ENCODE measurements around the gene CAPN11. TPM values are rescaled to one million over a fixed set of nuclear protein-coding genes. Genes with fewer than 3 reads are reported as not detected.

CAPN11 gene
- total and polyA plus RNA-seq, 10 of the 15 experiments (the other 5 are each of a cell fraction or from before 2014, with no cell fraction given), result 0.05 to 0.44 (median 0.31) TPM

DNA sequence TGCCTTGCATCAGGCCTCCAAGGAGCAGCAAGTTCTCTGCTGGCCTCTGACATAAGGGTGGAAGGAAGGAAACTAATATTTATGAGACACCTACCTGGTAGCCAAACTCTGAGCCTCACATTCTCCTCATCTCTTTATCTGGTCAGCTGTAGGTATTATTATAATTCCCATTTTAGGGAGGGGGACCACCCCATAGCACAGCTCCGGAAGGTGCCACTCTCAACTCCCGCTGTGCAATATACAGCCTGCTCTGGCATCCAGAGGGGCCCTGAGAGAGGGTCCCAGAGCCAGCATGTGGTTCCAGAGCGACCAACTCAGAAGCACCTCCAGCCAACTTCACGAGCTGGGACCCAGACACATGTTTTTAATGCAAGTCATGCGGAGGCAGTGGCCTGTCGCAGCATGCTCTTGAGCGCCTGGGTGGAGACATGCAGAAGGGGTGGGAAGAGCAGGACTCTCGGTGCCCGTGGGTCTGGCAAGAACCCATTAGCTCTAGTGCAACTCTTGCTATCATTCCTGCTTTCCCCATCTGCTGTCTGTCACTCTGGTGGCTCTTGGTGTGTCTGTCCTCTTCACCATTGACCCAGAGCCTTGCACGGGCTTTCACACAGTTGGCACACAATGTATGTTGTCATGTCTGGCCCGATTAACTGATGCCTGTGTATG is 43.2 kb downstream of the CAPN11 start:
- ChIA-PET RAD21 (ENCODE audit: unreplicated experiment) (no interaction called here), POLR2A (interaction anchor here (1.1 to 1.6 kb wide), 3 partner anchors 8 to 21 kb away, joined by 3 to 4 read pairs (median 3); partner anchors contain the start of gene SLC29A1), CTCF (interaction anchor here (1.4 kb wide), 1 partner anchor 105 kb away, joined by 3 read pairs; no protein-coding TSS in a partner anchor), SMC1A (ENCODE audit: uncharacterized antibody, unreplicated experiment) (interaction anchor here (1.1 to 2.0 kb wide), 4 partner anchors 9 to 15 kb away, joined by 3 to 11 read pairs (median 4); partner anchors contain the start of gene MYMX)
- 51% methylated on average over 11 of the region's 11 CpGs for WGBS (ENCODE audit: insufficient coverage, insufficient replicate concordance, low lambda C conversion rate, missing lambda C conversion rate)
- no peak overlapping the region for H2AFZ ChIP-seq (ENCODE audit: control insufficient read depth, low read depth, low read length)
- no peak overlapping the region for H3K4me3 ChIP-seq
- no peak for ATAC-seq
- no peak for TF ChIP-seq POLR2A (IDR thresholded peaks at IDR 0.05; ENCODE audit: low read depth, low read length)
- TF ChIP-seq PAX5 (IDR thresholded peaks at IDR 0.05; ENCODE audit: borderline replicate concordance, low read depth, low read length), result no peak
- TF ChIP-seq YY1 (IDR thresholded peaks at IDR 0.05; ENCODE audit: low read depth, low read length), result no peak
- TF ChIP-seq CBX5 (IDR thresholded peaks at IDR 0.05; ENCODE audit: low read depth), result no peak
- TF ChIP-seq CHD1 (IDR thresholded peaks at IDR 0.05; ENCODE audit: low read depth, low read length), result no peak
- no peak for TF ChIP-seq ZNF24 (IDR thresholded peaks at IDR 0.05)
- no peak for TF ChIP-seq ZZZ3 (IDR thresholded peaks at IDR 0.05; ENCODE audit: control insufficient read depth, insufficient read length, low read depth)
- TF ChIP-seq TCF12 (IDR thresholded peaks at IDR 0.05; ENCODE audit: low read depth, low read length), result no peak
- no peak for TF ChIP-seq EZH2 (IDR thresholded peaks at IDR 0.05; ENCODE audit: borderline replicate concordance, control insufficient read depth, low read depth, low read length)
- TF ChIP-seq ZNF622 (IDR thresholded peaks at IDR 0.05), result no peak
- TF ChIP-seq POLR2AphosphoS5 (IDR thresholded peaks at IDR 0.05; ENCODE audit: low read length), result no peak
- no peak for TF ChIP-seq YBX1 (IDR thresholded peaks at IDR 0.05)
- TF ChIP-seq CREM (IDR thresholded peaks at IDR 0.05; ENCODE audit: low read depth), result no peak
- H3K9me3 ChIP-seq (replicated peaks; ENCODE audit: control insufficient read depth, insufficient read depth, low read length), result no peaks in the 10 kb centered on the region
- H3K4me2 ChIP-seq (ENCODE audit: control insufficient read depth, insufficient read depth), result no peak overlapping the region
- no peak overlapping the region for H3K27ac ChIP-seq (ENCODE audit: control insufficient read depth, insufficient read depth)
- no peaks in the 10 kb centered on the region for H4K20me1 ChIP-seq (ENCODE audit: control insufficient read depth, insufficient read depth)
- no peak overlapping the region for H3K9ac ChIP-seq (ENCODE audit: control insufficient read depth, insufficient read depth, low read length)
- intact Hi-C loops (cut with micrococcal nuclease; ENCODE audit: unreplicated experiment), result no loop called here
- no peaks in the 10 kb centered on the region for H3K79me2 ChIP-seq (ENCODE audit: control insufficient read depth, insufficient read depth, low read length)
- DNase-seq (ENCODE audit: low read depth, low spot score), result no peak
- BruUV-seq (replicated peaks), result no TSS peak
- H3K4me1 ChIP-seq (ENCODE audit: control insufficient read depth, insufficient read depth, low read length), result no peaks in the 10 kb centered on the region
- no peaks in the 10 kb centered on the region for H3K27me3 ChIP-seq (replicated peaks in 1 of 2; ENCODE audit: control insufficient read depth in 2 of 2, insufficient read depth in 2 of 2, low read length in 1 of 2)
- in situ Hi-C loops (cut with MboI), result no loop called here
- H3K36me3 ChIP-seq (ENCODE audit: control insufficient read depth in 2 of 2, insufficient read depth in 2 of 2, low read length in 1 of 2), result no peaks in the 10 kb centered on the region
- no peak for FAIRE-seq

Measured in GM12878 (cell line).